Hair follicle dermal papilla cell (primary cell): ENCODE results near the gene GPR161. TPM values are rescaled to one million over a fixed set of nuclear protein-coding genes. Genes with fewer than 3 reads are reported as not detected.

Experiments
- total RNA-seq: library from RNA; depleted of rRNA; stranded (reverse); fragments of >200 nt; gene quantifications from 2 replicates; pipeline ENCODE4 v1.2.3, GENCODE V29; 2012

Gene GPR161, protein sequence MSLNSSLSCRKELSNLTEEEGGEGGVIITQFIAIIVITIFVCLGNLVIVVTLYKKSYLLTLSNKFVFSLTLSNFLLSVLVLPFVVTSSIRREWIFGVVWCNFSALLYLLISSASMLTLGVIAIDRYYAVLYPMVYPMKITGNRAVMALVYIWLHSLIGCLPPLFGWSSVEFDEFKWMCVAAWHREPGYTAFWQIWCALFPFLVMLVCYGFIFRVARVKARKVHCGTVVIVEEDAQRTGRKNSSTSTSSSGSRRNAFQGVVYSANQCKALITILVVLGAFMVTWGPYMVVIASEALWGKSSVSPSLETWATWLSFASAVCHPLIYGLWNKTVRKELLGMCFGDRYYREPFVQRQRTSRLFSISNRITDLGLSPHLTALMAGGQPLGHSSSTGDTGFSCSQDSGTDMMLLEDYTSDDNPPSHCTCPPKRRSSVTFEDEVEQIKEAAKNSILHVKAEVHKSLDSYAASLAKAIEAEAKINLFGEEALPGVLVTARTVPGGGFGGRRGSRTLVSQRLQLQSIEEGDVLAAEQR
- 22.7 and 30.5 TPM in 2 replicates for total RNA-seq

DNA sequence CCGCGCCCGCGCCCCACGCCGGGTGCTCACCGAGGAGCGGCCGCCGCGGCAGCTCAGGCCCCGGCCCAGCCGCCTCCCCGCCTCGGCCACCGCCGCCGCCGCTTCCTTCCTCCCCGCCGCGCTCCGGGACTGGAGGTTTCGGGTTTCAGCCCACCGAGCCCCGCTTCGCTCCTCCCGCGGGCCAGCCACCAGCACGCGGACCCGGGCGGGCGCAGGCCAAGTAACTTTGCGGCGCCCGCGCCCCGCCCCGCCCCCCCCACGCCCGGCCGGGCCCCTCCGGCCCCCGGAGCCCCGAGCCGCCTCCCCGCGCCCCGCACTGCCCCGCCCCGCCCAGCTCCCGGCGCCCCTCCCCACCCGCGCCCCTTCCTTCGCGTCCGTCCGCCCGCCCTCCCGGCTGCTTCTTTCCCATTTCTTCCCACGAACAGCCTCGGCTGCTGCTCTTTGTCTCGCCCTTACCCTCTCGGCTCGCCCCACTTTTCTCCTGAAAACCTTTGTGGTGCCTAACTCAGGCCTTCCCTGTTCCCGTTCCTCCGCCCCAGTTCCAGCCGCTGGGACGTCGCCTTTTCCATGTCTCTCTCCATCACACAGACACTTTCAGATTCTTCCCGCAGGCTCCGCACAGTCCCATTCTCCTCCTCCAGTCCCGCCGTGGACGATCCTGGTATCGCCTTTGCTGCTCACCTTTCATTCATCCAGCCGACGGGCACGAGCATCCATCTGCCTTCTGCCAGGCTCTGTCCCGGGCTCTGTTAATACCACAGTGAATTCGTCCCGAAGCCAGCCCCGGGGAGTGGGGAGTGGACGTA is at the start of gene GPR161:
Gene GPR161, minus strand, starts transcription at position 222 of the 806 bp plus-strand sequence. CDS start 32,080 bp downstream, outside the sequence.

DNA sequence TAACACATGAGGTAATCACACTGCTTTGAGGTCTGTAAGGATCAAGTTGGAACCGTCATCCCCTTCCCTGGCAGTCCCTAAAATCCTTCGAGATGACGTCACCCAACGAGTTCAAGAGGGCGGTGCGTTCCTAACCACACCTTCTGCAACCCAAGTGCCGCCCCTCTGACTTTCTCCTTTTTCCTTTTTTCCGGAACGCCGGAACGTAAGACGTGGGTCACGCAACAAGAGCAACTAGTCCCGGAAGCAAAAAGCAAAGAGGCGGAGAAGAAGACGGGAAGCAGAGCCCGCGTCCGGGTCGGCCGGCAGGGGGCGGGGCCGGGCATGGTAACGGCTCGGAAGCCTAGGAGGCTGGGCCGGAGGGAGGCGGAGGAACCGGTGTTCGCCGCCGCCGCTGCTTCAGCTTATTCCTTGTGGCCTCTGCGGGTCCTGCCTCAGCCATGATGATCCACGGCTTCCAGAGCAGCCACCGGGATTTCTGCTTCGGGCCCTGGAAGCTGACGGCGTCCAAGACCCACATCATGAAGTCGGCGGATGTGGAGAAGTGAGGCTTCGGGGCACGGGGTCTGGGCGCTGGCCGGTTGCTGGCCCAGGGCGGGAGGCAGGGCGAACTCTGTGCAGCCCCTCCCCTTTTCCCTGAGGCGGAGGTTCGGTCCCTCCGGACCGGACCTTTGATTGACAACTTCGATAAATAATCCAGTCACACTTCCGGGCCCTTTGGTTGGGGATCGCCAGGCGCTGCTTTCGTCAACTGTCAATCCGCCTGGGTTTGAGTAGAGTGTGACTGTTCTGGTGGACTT is 42.1 kb upstream of the GPR161 start, which contains the start of gene TIPRL:
Gene TIPRL, plus strand, starts transcription at position 325 of the 800 bp plus-strand sequence. Its CDS starts 116 bp downstream, at position 441.

Other genes starting within 250 kb of the GPR161 start
- under 0.01 TPM in 1 of 2 replicates, not detected in the other for gene ADCY10, start 222.8 kb downstream of the GPR161 start, total RNA-seq
- gene DCAF6, start 200.2 kb downstream of the GPR161 start, total RNA-seq, result 73.8 and 92.2 TPM in 2 replicates
- gene MPC2, start 199.9 kb downstream of the GPR161 start, total RNA-seq, result 18.5 and 20.9 TPM in 2 replicates
- gene TIPRL, start 42.0 kb upstream of the GPR161 start, total RNA-seq, result 39.1 and 42.1 TPM in 2 replicates
- 104 and 125 TPM in 2 replicates for gene SFT2D2, start 89.1 kb upstream of the GPR161 start, total RNA-seq
- gene TBX19, start 143.9 kb upstream of the GPR161 start, total RNA-seq, result 2.4 and 3.5 TPM in 2 replicates